ENCODE results near the gene ADARB2.

Gene ADARB2

GRCh38 chr10:1204434-1205326 is 532.6 kb downstream of the ADARB2 start:
- no peak for DNase-seq (ENCODE audit: low read depth)

- no peak for DNase-seq (ENCODE audit: low read depth)
Observed at GRCh38 chr10:1203704-1204103, 533.6 kb downstream of the ADARB2 start.

- DNase-seq (ENCODE audit: low read depth), result no peak
Observed at GRCh38 chr10:1203216-1203615, 534.1 kb downstream of the ADARB2 start.

- DNase-seq (ENCODE audit: low read depth), result no peak
Observed at GRCh38 chr10:1202343-1202742, 535.0 kb downstream of the ADARB2 start.

GRCh38 chr10:1200866-1201807 is 536.2 kb downstream of the ADARB2 start:
- no peak for DNase-seq (ENCODE audit: low read depth)

- no peak for DNase-seq (ENCODE audit: low read depth)
Observed at GRCh38 chr10:1199897-1200721, 537.2 kb downstream of the ADARB2 start.

- no peak for DNase-seq (ENCODE audit: low read depth)
Observed at GRCh38 chr10:1199345-1199673, 538.0 kb downstream of the ADARB2 start.

- no peak for DNase-seq (ENCODE audit: low read depth)
Observed at GRCh38 chr10:1198453-1199344, 538.6 kb downstream of the ADARB2 start.

- DNase-seq (ENCODE audit: low read depth), result no peak
Observed at GRCh38 chr10:1197384-1197783, 539.9 kb downstream of the ADARB2 start.

- no peak for DNase-seq (ENCODE audit: low read depth)
Observed at GRCh38 chr10:1196656-1197055, 540.7 kb downstream of the ADARB2 start.

GRCh38 chr10:1195828-1196227 is 541.5 kb downstream of the ADARB2 start:
- DNase-seq (ENCODE audit: low read depth), result no peak

GRCh38 chr10:1194161-1194560 is 543.2 kb downstream of the ADARB2 start:
- no peak for DNase-seq (ENCODE audit: low read depth)

GRCh38 chr10:1193561-1193960 is 543.8 kb downstream of the ADARB2 start:
- DNase-seq (ENCODE audit: low read depth), result no peak

- no peak for DNase-seq (ENCODE audit: low read depth)
Observed at GRCh38 chr10:1191752-1192151, 545.6 kb downstream of the ADARB2 start.

GRCh38 chr10:1190791-1191490 is 546.4 kb downstream of the ADARB2 start:
- DNase-seq (ENCODE audit: low read depth), result no peak

GRCh38 chr10:1190052-1190395 is 547.3 kb downstream of the ADARB2 start:
- DNase-seq (ENCODE audit: low read depth), result no peak

- no peak for DNase-seq (ENCODE audit: low read depth)
Observed at GRCh38 chr10:1189166-1190051, 547.9 kb downstream of the ADARB2 start.

GRCh38 chr10:1188558-1189135 is 548.7 kb downstream of the ADARB2 start:
- no peak for DNase-seq (ENCODE audit: low read depth)
